IMR-90 (cell line): ENCODE measurements around the gene EMC1. TPM values are rescaled to one million over a fixed set of nuclear protein-coding genes. Genes with fewer than 3 reads are reported as not detected.

Source experiments
- ATAC-seq: fragments of 200-7000 bp; cut with Tn5 transposase; 2 replicates; pipeline ENCODE4 v1.9.1; 2020; ENCODE audit warnings: low read depth, mild to moderate bottlenecking, moderate library complexity
- BruUV-seq: library from RNA; stranded (reverse); fragments of 400-500 nt; replicated peaks from 2 replicates; lab custom pipeline; 2021; lab: Mats Ljungman, UMichigan
- CTCF ChIA-PET: fragments of 300-600 bp; formaldehyde crosslinking; extraction: SDS; loops from one replicate; lab custom pipeline; 2021; ENCODE audit warnings: antibody characterized with exemption; lab: Yijun Ruan, JAX
- POLR2A ChIA-PET: fragments of 300-600 bp; sonication (Branson Sonifier 250); formaldehyde crosslinking; loops from one replicate; lab custom pipeline; 2022; ENCODE audit warnings: antibody characterized with exemption; ENCODE audit not compliant: unreplicated experiment; lab: Charles Lee
- DNase-seq: peaks from one replicate; pipeline ENCODE4 v3.0.0; 2013
- H2AFZ ChIP-seq: replicated peaks from 2 replicates; pipeline ENCODE3; 2013; ENCODE audit warnings: low read length, mild to moderate bottlenecking; ENCODE audit not compliant: poor library complexity
- H2AK5ac ChIP-seq: 2 replicates; pipeline ENCODE4 v1.6.1; 2013; ENCODE audit warnings: low read depth, low read length, inconsistent platforms
- H2AK9ac ChIP-seq: replicated peaks from 2 replicates; pipeline ENCODE3; 2013; ENCODE audit warnings: mild to moderate bottlenecking, low read depth, low read length, moderate library complexity; ENCODE audit not compliant: poor library complexity
- H2BK120ac ChIP-seq: 2 replicates; pipeline ENCODE4 v1.6.1; 2013; ENCODE audit warnings: low read depth, low read length, inconsistent platforms
- H2BK15ac ChIP-seq: 3 replicates; pipeline ENCODE4 v1.6.1; 2013; ENCODE audit warnings: low read depth, low read length, inconsistent platforms
- H2BK20ac ChIP-seq: 2 replicates; pipeline ENCODE4 v1.6.1; 2013; ENCODE audit warnings: low read depth, mild to moderate bottlenecking, inconsistent platforms, low read length, moderate library complexity
- H2BK5ac ChIP-seq: 2 replicates; pipeline ENCODE4 v1.6.1; 2013; ENCODE audit warnings: mild to moderate bottlenecking, low read depth, low read length, inconsistent platforms; ENCODE audit not compliant: poor library complexity, severe bottlenecking
- H3K14ac ChIP-seq: replicated peaks from 2 replicates; pipeline ENCODE4 v1.6.1; 2013; ENCODE audit warnings: low read depth, low read length, inconsistent platforms
- H3K18ac ChIP-seq: 2 replicates; pipeline ENCODE4 v1.6.1; 2013; ENCODE audit warnings: low read depth, low read length, control low read depth
- H3K23ac ChIP-seq: 2 replicates; pipeline ENCODE4 v1.6.1; 2013; ENCODE audit warnings: low read depth, low read length, inconsistent platforms
- H3K27ac ChIP-seq: 2 replicates; pipeline ENCODE4 v1.5.1; 2013; ENCODE audit warnings: mild to moderate bottlenecking, control low read depth, low read length; ENCODE audit not compliant: insufficient read depth
- H3K27me3 ChIP-seq: 2 replicates; pipeline ENCODE4 v1.6.1; 2013; ENCODE audit warnings: low read length; ENCODE audit not compliant: control insufficient read depth, insufficient read depth
- H3K36me3 ChIP-seq: 2 replicates; pipeline ENCODE4 v1.6.1; 2013; ENCODE audit warnings: low read length, mixed read lengths; ENCODE audit not compliant: control insufficient read depth, insufficient read depth
- H3K4ac ChIP-seq: 2 replicates; pipeline ENCODE4 v1.6.1; 2013; ENCODE audit warnings: low read depth, low read length, inconsistent platforms
- H3K4me1 ChIP-seq: 2 replicates; pipeline ENCODE4 v1.6.1; 2013; ENCODE audit warnings: low read length, mixed read lengths; ENCODE audit not compliant: control insufficient read depth, insufficient read depth
- H3K4me2 ChIP-seq: 2 replicates; pipeline ENCODE4 v1.6.1; 2013; ENCODE audit warnings: low read depth, mild to moderate bottlenecking, control low read depth, low read length, moderate library complexity
- H3K4me3 ChIP-seq: 2 replicates; pipeline ENCODE4 v1.5.1; 2013; ENCODE audit warnings: low read depth, mild to moderate bottlenecking, control low read depth, low read length, moderate library complexity; ENCODE audit not compliant: insufficient read depth
- H3K56ac ChIP-seq: 2 replicates; pipeline ENCODE4 v1.6.1; 2013; ENCODE audit warnings: low read length, inconsistent platforms; ENCODE audit not compliant: insufficient read depth; ENCODE audit errors: extremely low read depth
- H3K79me1 ChIP-seq, 2 experiments: 2 replicates each; pipeline ENCODE4 v1.6.1; 2013; ENCODE audit warnings: low read length in 2 of 2, inconsistent platforms in 1 of 2, low read depth in 1 of 2
- H3K9ac ChIP-seq: 2 replicates; pipeline ENCODE4 v1.6.1; 2013; ENCODE audit warnings: low read depth, low read length, control low read depth
- H3K9me1 ChIP-seq: 2 replicates; pipeline ENCODE4 v1.6.1; 2013; ENCODE audit warnings: low read length, inconsistent platforms; ENCODE audit not compliant: insufficient read depth
- H3K9me3 ChIP-seq: 2 replicates; pipeline ENCODE4 v1.6.1; 2013; ENCODE audit warnings: low read length; ENCODE audit not compliant: control insufficient read depth, insufficient read depth
- H4K20me1 ChIP-seq: 2 replicates; pipeline ENCODE4 v1.6.1; 2013; ENCODE audit warnings: low read length, inconsistent platforms; ENCODE audit not compliant: insufficient read depth
- H4K5ac ChIP-seq: 2 replicates; pipeline ENCODE4 v1.6.1; 2013; ENCODE audit warnings: mild to moderate bottlenecking, low read depth, low read length, control low read depth
- H4K8ac ChIP-seq, 2 experiments: 2 replicates each; pipeline ENCODE4 v1.6.1; 2013; ENCODE audit warnings: low read depth in 2 of 2, low read length in 2 of 2, control low read depth in 1 of 2, inconsistent platforms in 1 of 2
- H4K91ac ChIP-seq: 2 replicates; pipeline ENCODE4 v1.6.1; 2013; ENCODE audit warnings: low read depth, low read length, inconsistent platforms; ENCODE audit not compliant: insufficient read depth
- CEBPB ChIP-seq: IDR thresholded peaks from 2 replicates; pipeline ENCODE4 v1.6.1; 2012; ENCODE audit warnings: low read depth, low read length, improper control_type of control experiment
- CHD1 ChIP-seq: IDR thresholded peaks from 2 replicates; pipeline ENCODE4 v1.6.1; 2012; ENCODE audit warnings: low read depth, low read length, improper control_type of control experiment
- ELK1 ChIP-seq: fragments of 150-350 bp; IDR thresholded peaks from 2 replicates; pipeline ENCODE4 v1.6.1; 2016; ENCODE audit warnings: low read depth, mild to moderate bottlenecking, low read length, moderate library complexity, borderline replicate concordance
- FOS ChIP-seq: fragments of 150-350 bp; IDR thresholded peaks from 2 replicates; pipeline ENCODE4 v1.6.1; 2016; ENCODE audit warnings: low read depth, low read length
- MAFK ChIP-seq: IDR thresholded peaks from 2 replicates; pipeline ENCODE4 v1.6.1; 2012; ENCODE audit warnings: low read depth, low read length, improper control_type of control experiment
- MAZ ChIP-seq: IDR thresholded peaks from 2 replicates; pipeline ENCODE4 v1.6.1; 2012; ENCODE audit warnings: low read depth, mild to moderate bottlenecking, low read length, improper control_type of control experiment, moderate library complexity, borderline replicate concordance
- MXI1 ChIP-seq: IDR thresholded peaks from 2 replicates; pipeline ENCODE4 v1.6.1; 2012; ENCODE audit warnings: low read depth, mild to moderate bottlenecking, low read length, moderate library complexity, borderline replicate concordance
- POLR2A ChIP-seq: IDR thresholded peaks from 2 replicates; pipeline ENCODE4 v1.6.1; 2012; ENCODE audit warnings: mild to moderate bottlenecking, low read depth, low read length
- RAD21 ChIP-seq: IDR thresholded peaks from 2 replicates; pipeline ENCODE4 v1.6.1; 2012; ENCODE audit warnings: low read length, improper control_type of control experiment
- RCOR1 ChIP-seq: IDR thresholded peaks from 2 replicates; pipeline ENCODE4 v1.6.1; 2012; ENCODE audit warnings: mild to moderate bottlenecking, low read length, improper control_type of control experiment; ENCODE audit not compliant: insufficient replicate concordance
- RFX5 ChIP-seq: IDR thresholded peaks from 2 replicates; pipeline ENCODE4 v1.8.0; 2012; ENCODE audit warnings: low read depth, mild to moderate bottlenecking, low read length, moderate library complexity
- SMC3 ChIP-seq: fragments of 150-350 bp; IDR thresholded peaks from 2 replicates; pipeline ENCODE4 v1.6.1; 2016; ENCODE audit warnings: low read depth, mild to moderate bottlenecking, antibody characterized with exemption, low read length, moderate library complexity
- WGBS, 2 experiments: methylation state at CpG; one replicate each; pipeline versions ENCODE4 v1.1.5 to v1.1.7; 2013; ENCODE audit warnings: missing lambda C conversion rate in 2 of 2; ENCODE audit not compliant: insufficient read length in 1 of 2; ENCODE audit errors: extremely low coverage in 2 of 2; 5-methylcytosine and 5-hydroxymethylcytosine counted together
- dilution Hi-C: fragments of 300-500 bp; cut with HindIII; formaldehyde crosslinking; loops from one replicate; pipeline ENCODE4 v1.14.3; 2018; ENCODE audit warnings: low sequenced_read_pairs; ENCODE audit not compliant: unreplicated experiment
- in situ Hi-C: fragments of 300-500 bp; cut with MboI; formaldehyde crosslinking; loops from 3 replicates; pipeline ENCODE4 v1.14.3; 2019; ENCODE audit warnings: low sequenced_read_pairs, inconsistent platforms, mixed read lengths
- intact Hi-C: fragments of 100-400 bp; cut with micrococcal nuclease; formaldehyde crosslinking; loops from 2 replicates; pipeline ENCODE4 v1.10.0; 2022
- polyA plus RNA-seq, 3 experiments: library from polyadenylated mRNA; depleted of rRNA; stranded (reverse); fragments of >200 nt; gene quantifications; 2 replicates each; pipeline ENCODE4 v1.2.3, GENCODE V29; 2012; ENCODE audit warnings: low replicate concordance in 1 of 3
- total RNA-seq: library from RNA; depleted of rRNA; stranded (reverse); fragments of >200 nt; gene quantifications from 2 replicates; pipeline ENCODE4 v1.2.3, GENCODE V29; 2012

The EMC1 gene
- total and polyA plus RNA-seq, 2 of the 4 experiments (the other 2 are of a cell fraction): 65.4 to 114 TPM

- no peak overlapping the region for H4K5ac ChIP-seq
- in situ Hi-C loops: no loop called here
- H3K36me3 ChIP-seq: peaks cover 7% of the 10 kb centered on the region
- ATAC-seq (no peak), DNase-seq (no peak)
- no peak overlapping the region for H2AFZ ChIP-seq
- H2BK20ac ChIP-seq: no peak overlapping the region
- peaks cover 21 to 36% of the 10 kb centered on the region in 2 experiments for H3K79me1 ChIP-seq
- WGBS, 2 experiments: no CpG with 5 or more reads among the region's 1 CpG
- no peak overlapping the region for H3K18ac ChIP-seq
- H2BK15ac ChIP-seq: no peak overlapping the region
- no peak overlapping the region for H3K23ac ChIP-seq
- H3K9me3 ChIP-seq: no peaks in the 10 kb centered on the region
- H4K91ac ChIP-seq: no peak overlapping the region
- POLR2A ChIA-PET: no interaction called here
- H3K9ac ChIP-seq: no peak overlapping the region
- no peak overlapping the region for H3K56ac ChIP-seq
- BruUV-seq: no TSS peak
- intact Hi-C loops: no loop called here
- 0 out of 2 replicates have a peak, but pooled peaks cover 2% of the 10 kb centered on the region for H3K4me1 ChIP-seq
- H3K14ac ChIP-seq: no peak overlapping the region
- TF ChIP-seq SMC3 (no peak), ELK1 (no peak), CEBPB (no peak), FOS (no peak), RCOR1 (no peak), RFX5 (no peak), MAFK (no peak), MAZ (no peak), MXI1 (no peak), POLR2A (no peak), RAD21 (no peak), CHD1 (no peak)
- H3K27me3 ChIP-seq: no peaks in the 10 kb centered on the region
- H3K27ac ChIP-seq: no peak overlapping the region
- no peak overlapping the region for H2BK120ac ChIP-seq
- no peak overlapping the region for H4K8ac ChIP-seq
- H3K4ac ChIP-seq: no peak overlapping the region
- no peak overlapping the region for H2AK5ac ChIP-seq
- H2AK9ac ChIP-seq: no peak overlapping the region
- H4K20me1 ChIP-seq: peaks cover 11% of the 10 kb centered on the region
- dilution Hi-C loops: no loop called here
- H3K4me2 ChIP-seq: no peak overlapping the region
- H2BK5ac ChIP-seq: no peak overlapping the region
- H3K9me1 ChIP-seq: no peaks in the 10 kb centered on the region
- CTCF ChIA-PET: no interaction called here
- H3K4me3 ChIP-seq: no peak overlapping the region
Measured at GRCh38 chr1:19213580-19213979, 37.7 kb downstream of the EMC1 start.
